GM23338 (cell line): ENCODE measurements around the gene SLC25A11.

ENCODE experiments used
- CREB1 ChIP-seq: fragments of 250-450 bp; sonication (Bioruptor Pico); IDR thresholded peaks from 2 replicates; pipeline ENCODE4 v1.5.0; 2020; ENCODE audit warnings: low read depth, mild to moderate bottlenecking, moderate library complexity
- EZH2 ChIP-seq: fragments of 200-600 bp; sonication (generic); IDR thresholded peaks from one replicate; pipeline ENCODE4 v1.8.0; 2017; ENCODE audit warnings: antibody characterized with exemption, mild to moderate bottlenecking, low read depth; ENCODE audit not compliant: unreplicated experiment
- EZH2phosphoT487 ChIP-seq: fragments of 200-600 bp; sonication (generic); IDR thresholded peaks from one replicate; pipeline ENCODE4 v1.8.1; 2018; ENCODE audit warnings: antibody characterized with exemption; ENCODE audit not compliant: unreplicated experiment
- JUNB ChIP-seq: IDR thresholded peaks from one replicate; pipeline ENCODE4 v1.6.1; 2016; ENCODE audit warnings: antibody characterized with exemption; ENCODE audit not compliant: unreplicated experiment
- NANOG ChIP-seq: IDR thresholded peaks from 2 replicates; pipeline ENCODE4 v1.6.1; 2016; ENCODE audit warnings: antibody characterized with exemption, borderline replicate concordance
- POLR2AphosphoS5 ChIP-seq: IDR thresholded peaks from 2 replicates; pipeline ENCODE4 v1.6.1; 2016; ENCODE audit warnings: antibody characterized with exemption, low read depth
- TF ChIP-seq, protein P1 (sequence below), 2 experiments: fragments of 200-600 bp in 1 of 2; sonication (generic) in 1 of 2; conservative IDR thresholded peaks; 2 replicates each; pipeline versions ENCODE4 v1.5.1 to v1.6.1; 2016 to 2017; ENCODE audit warnings: antibody characterized with exemption in 2 of 2, low read depth in 2 of 2, mild to moderate bottlenecking in 2 of 2, moderate library complexity in 1 of 2
- TF ChIP-seq, protein P2 (sequence below): IDR thresholded peaks from one replicate; pipeline ENCODE4 v1.6.1; 2018; ENCODE audit warnings: antibody characterized with exemption; ENCODE audit not compliant: unreplicated experiment

DNA sequence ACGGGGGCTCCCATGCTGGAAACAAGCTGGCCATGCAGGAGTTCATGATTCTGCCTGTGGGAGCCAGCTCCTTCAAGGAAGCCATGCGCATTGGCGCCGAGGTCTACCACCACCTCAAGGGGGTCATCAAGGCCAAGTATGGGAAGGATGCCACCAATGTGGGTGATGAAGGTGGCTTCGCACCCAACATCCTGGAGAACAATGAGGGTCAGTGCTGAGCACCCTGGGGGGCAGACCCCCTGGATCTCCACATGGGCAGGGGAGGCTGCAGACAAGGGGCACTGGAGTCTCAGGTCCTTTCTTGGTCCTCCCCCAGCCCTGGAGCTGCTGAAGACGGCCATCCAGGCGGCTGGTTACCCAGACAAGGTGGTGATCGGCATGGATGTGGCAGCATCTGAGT is 15.2 kb upstream of the SLC25A11 start:
- TF ChIP-seq POLR2AphosphoS5 (no peak), JUNB (no peak), EZH2phosphoT487 (no peak), EZH2 (no peak), CREB1 (CRISPR knock-in tag) (no peak), NANOG (no peak)
- TF ChIP-seq, protein P1, sequence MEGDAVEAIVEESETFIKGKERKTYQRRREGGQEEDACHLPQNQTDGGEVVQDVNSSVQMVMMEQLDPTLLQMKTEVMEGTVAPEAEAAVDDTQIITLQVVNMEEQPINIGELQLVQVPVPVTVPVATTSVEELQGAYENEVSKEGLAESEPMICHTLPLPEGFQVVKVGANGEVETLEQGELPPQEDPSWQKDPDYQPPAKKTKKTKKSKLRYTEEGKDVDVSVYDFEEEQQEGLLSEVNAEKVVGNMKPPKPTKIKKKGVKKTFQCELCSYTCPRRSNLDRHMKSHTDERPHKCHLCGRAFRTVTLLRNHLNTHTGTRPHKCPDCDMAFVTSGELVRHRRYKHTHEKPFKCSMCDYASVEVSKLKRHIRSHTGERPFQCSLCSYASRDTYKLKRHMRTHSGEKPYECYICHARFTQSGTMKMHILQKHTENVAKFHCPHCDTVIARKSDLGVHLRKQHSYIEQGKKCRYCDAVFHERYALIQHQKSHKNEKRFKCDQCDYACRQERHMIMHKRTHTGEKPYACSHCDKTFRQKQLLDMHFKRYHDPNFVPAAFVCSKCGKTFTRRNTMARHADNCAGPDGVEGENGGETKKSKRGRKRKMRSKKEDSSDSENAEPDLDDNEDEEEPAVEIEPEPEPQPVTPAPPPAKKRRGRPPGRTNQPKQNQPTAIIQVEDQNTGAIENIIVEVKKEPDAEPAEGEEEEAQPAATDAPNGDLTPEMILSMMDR (conservative IDR thresholded peaks at IDR 0.05; ENCODE audit: low read depth in 2 of 2), result no peak
- TF ChIP-seq, protein P2, sequence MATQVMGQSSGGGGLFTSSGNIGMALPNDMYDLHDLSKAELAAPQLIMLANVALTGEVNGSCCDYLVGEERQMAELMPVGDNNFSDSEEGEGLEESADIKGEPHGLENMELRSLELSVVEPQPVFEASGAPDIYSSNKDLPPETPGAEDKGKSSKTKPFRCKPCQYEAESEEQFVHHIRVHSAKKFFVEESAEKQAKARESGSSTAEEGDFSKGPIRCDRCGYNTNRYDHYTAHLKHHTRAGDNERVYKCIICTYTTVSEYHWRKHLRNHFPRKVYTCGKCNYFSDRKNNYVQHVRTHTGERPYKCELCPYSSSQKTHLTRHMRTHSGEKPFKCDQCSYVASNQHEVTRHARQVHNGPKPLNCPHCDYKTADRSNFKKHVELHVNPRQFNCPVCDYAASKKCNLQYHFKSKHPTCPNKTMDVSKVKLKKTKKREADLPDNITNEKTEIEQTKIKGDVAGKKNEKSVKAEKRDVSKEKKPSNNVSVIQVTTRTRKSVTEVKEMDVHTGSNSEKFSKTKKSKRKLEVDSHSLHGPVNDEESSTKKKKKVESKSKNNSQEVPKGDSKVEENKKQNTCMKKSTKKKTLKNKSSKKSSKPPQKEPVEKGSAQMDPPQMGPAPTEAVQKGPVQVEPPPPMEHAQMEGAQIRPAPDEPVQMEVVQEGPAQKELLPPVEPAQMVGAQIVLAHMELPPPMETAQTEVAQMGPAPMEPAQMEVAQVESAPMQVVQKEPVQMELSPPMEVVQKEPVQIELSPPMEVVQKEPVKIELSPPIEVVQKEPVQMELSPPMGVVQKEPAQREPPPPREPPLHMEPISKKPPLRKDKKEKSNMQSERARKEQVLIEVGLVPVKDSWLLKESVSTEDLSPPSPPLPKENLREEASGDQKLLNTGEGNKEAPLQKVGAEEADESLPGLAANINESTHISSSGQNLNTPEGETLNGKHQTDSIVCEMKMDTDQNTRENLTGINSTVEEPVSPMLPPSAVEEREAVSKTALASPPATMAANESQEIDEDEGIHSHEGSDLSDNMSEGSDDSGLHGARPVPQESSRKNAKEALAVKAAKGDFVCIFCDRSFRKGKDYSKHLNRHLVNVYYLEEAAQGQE, result no peak
